Raji (cell line): Measurements from ENCODE around the gene HSD11B1L.

Experiments
- POLR2A ChIP-seq: IDR thresholded peaks from 2 replicates; pipeline ENCODE4 v1.6.1; 2011; ENCODE audit warnings: low read depth, low read length, control low read depth; ENCODE audit not compliant: insufficient read depth

HSD11B1L gene

DNA sequence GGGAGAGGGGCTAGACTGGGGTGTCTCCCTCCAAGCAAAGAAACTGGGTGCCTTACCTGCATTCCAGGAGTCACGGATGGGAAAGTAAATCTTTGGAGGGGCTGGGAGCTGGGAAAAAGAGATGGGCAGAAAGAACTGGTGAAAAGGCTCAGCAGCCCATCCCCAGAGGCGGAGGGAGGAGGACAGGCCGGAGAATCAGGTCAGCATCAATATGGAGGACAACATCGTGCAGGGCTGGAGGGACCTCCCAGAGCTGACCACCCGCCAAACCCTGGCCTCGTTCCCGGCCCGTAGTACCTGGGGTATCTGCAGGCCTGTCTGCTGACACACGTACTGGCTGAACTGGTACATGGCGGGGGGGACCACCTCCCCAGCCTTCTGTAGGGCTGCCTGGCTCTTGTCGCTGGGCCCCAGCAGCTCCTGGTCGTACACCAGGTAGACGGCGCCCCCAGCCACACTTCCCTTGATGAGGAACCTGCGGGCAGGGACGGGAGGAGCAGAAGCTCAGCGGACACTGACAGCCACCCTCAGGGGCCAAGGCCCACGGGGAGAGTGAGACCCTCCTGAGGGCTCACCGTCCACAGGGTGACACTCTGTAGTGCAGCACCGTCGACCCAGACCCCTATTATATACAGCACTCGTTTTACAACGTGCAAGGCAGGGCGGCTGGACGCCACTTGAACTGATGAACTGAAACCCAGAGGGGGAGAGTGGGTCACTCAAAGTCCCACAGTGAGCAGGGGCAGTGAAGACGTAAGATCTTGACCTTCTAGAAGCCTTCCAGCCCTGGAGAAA, 1.3 kb upstream of the HSD11B1L start:
- TF ChIP-seq POLR2A: no peak

DNA sequence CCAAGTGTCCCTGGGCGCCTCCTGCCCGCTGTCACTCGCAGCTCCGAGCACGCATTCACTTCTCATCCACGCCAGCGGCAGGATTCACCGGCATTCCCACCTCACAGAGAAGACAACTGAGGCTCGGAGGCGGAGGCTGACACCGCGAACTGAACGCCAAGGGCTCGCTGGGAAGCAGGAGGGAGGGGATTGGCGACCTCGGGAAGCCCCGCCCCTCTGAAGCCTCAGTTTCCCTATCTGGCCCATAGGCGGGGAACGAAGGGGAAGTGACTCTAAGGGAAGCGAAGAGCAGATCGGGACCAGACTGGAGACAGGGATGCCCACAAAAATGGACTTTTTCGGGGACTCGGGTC, 767 bp upstream of the HSD11B1L start:
- TF ChIP-seq POLR2A: no peak

DNA sequence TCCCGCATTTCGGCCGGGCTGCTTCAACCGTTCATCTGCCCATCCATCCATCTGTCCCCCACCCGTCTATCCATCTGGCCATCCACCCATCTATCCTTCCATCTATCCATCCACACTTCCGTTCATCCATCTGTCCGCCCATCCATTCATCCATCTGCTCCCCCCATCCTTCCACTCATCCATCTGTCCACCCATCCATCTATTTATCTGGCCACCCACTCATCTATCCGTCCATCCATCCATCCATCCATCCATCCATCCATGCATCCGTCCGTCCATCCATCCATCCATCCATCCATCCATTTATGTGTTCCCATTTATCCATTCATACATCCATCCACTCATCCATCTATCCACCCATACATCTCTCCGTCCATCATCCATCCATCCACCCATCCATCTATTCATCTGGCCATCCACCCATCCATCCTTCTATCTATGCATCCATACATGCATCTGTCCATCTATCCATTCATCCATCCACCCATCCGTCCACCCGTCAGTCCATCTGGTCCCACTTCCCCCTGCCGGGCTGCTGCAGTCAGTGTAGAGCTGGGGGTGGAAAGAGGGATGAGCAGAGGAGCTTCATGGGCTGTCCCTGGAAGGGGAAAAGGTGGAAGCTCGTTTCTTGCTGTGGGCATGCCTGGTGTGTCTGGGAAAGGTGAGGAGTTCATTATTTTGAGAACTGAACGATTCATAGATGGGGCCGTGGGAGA, 722 bp downstream of the HSD11B1L start:
- no peak for TF ChIP-seq POLR2A

DNA sequence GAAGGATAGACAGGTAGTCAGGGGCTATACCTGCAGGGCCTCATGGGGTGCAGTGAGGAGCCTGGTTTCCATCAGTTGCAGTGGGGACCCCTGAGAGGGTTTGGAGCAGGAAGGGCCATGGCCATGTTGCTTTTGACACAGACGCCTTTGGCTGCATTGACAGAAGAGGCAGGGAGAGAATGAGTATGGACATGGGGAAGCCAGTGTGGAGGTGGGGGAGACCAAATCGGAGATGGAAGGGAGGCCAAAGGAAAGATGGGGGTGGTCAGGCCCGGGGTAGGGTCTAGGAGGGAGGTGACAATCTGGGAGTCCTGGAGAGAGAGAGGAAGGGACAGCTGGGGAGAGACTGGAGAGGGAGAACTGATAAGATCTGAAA, 1.3 kb downstream of the HSD11B1L start:
- TF ChIP-seq POLR2A: no peak

DNA sequence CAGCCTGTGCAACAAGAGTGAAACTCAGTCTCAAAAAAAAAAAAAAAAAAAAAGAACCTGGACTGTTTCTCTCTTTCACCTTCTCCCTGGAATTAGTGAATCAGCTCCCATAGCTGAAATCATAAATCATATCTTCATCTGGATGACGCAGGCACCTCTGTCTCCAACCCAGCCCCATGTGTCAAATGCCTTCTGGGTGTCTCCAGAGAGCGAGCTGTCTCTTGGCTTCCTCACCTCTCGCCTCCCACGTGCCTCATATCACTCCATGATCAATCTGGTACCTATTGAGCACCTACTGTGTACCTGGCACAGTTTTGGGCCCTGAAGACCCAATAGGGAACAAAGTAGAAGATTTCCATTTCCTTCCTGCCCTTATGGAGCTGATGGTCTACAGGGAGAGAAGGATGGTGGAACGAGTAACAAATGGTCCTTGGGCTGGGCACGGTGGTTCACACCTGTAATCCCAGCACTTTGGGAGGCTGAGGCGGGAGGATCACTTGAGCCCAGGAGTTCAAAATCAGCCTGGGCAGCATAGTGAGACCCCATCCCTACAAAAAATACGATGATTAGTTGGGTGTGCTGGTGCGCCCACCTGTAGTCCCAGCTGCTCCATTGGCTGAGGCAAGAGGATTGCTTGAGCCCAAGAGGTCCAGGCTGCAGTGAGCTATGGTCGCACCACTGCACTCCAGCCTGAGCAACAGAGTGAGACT, 2.5 kb downstream of the HSD11B1L start:
- no peak for TF ChIP-seq POLR2A

DNA sequence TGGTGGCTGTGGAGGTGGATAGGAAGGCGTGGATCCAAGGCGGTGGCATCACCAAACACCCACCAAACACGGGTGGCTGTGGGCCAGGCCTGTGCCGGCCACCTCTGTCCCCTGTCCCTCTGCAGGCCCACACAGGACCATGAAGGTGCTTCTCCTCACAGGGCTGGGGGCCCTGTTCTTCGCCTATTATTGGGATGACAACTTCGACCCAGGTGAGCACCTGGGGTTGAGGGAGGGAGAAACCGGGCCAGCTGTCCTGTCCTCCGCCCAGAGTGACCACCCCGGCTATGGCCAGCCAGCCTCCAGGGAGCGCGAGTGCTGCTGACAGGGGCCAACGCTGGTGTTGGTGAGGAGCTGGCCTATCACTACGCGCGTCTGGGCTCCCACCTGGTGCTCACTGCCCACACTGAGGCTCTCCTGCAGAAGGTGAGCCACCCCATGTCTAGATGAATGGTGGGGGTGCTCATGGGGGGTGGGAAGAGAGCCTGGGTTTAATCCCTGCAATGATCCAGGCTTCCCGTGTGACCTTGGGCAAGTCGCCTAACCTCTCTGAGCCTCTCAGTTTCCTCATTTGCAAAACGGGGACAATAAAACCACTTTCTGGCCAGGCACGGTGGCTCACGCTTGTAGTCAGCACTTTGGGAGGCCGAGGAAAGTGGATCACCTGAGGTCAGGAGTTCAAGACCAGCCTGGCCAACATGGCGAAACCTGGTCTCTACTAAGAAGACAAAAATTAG, 4.0 kb downstream of the HSD11B1L start:
- no peak for TF ChIP-seq POLR2A

DNA sequence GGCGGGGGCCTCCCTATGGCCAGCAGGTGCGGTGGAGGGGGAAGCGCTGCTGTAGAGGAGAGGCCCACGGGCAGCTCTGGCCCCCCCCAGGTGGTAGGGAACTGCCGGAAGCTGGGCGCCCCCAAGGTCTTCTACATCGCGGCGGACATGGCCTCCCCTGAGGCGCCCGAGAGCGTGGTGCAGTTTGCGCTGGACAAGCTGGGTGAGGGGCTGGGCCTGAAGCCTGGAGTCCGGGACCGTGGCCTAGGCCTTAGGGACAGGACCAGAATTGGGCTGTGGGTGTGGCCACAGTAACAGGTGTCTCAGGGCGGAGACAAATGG, 5.5 kb downstream of the HSD11B1L start:
- TF ChIP-seq POLR2A: no peak

DNA sequence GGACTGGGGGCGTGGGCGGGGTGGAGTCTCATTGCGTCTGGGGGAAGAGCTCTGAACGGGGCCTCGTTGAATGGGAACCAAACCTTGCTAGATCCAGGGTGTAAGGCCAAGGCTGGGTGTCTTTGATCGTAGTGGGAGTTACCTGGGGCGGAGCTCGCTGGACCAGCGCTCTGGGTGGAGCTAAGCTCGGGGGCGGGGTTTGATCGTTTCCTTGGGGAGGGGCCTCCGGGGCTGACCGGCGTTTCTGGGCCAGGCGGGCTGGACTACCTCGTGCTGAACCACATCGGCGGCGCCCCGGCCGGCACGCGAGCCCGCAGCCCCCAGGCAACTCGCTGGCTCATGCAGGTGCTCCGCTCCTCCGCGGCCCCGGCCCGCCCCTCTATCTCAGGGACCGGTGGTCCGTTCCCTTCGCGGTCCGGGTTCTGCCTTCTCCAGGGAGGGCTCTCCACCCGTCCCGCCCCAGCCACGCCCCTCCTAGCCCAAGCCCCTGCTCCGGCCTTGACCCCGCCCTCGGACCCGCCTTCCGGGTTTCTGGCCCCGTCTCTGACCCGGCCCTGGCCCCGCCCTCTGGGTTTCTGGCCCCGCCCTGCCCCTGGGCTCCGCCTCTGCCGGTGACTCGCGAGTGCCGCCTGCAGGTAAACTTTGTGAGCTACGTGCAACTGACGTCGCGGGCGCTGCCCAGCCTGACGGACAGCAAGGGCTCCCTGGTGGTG, 6.0 kb downstream of the HSD11B1L start:
- TF ChIP-seq POLR2A: peak; percentile 58

DNA sequence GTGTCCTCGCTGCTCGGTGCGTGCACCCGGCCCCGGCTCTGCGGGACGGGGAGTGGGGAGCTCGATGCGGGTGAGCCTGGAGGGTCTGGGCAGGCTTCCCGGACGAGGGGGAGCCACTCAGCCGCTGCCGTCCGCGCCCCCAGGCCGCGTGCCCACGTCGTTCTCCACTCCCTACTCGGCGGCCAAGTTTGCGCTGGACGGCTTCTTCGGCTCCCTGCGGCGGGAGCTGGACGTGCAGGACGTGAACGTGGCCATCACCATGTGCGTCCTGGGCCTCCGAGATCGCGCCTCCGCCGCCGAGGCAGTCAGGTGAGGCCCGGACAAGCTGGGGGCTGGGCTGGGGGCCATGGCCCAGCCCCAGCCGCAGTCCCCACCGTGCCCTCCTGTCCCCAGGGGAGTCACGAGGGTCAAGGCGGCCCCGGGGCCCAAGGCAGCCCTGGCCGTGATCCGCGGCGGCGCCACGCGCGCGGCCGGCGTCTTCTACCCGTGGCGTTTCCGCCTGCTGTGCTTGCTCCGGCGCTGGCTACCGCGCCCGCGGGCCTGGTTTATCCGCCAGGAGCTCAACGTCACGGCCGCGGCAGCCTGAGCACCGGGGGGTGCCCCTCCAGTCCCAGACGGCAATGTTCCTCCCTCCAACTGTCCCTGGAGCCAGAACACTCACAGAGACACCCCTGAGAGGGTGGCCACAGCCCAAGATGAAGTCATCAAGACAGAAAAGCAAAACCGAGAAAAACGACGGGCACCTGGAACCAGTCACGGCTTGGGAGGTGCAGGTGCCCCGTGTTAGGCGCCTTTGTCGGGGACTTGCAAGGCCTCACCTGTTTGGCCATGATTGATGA, 6.8 kb downstream of the HSD11B1L start:
- TF ChIP-seq POLR2A: no peak

DNA sequence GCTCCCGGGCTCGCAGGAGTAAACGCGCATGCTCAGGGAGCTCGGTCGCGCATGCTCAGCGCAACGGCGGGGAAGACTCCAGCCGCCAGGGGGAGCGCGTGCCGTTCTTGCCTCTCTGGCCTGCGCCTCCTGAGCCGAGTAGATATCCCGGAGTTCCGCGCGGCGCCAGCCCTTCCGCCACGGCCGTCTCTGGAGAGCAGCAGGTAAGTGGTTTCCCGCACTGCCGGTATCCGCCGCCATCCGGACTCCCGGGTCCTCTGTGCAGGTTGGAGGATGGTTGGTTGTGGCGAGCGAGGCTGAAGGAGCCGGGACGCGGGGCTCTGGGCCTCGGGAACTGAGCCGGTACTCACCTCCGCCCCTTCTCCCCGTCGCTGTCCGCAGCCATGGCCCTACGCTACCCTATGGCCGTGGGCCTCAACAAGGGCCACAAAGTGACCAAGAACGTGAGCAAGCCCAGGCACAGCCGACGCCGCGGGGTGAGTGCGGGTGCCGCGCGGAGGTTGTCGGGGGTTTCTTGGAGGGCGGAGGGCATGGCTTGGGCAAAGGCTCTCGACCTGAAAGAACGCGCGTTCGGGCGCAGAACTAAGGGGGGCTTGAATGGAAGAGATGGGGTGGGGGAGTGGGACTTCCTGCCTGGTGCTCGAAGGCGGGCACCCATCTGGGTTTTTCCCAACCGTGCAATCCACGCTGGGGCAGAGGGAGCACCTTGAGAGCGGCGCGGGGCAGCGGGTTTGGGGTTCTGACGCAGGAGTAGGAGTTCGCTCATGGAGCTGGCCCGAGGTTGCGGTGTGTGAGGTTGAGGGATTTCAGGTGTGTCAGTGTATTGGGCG, 9.5 kb downstream of the HSD11B1L start, which contains the start of gene RPL36:
RPL36 (plus strand) TSS at position 171 of the 830 bp plus-strand sequence; CDS start at position 384, 213 bp downstream.
- TF ChIP-seq POLR2A: peak; percentile 100

DNA sequence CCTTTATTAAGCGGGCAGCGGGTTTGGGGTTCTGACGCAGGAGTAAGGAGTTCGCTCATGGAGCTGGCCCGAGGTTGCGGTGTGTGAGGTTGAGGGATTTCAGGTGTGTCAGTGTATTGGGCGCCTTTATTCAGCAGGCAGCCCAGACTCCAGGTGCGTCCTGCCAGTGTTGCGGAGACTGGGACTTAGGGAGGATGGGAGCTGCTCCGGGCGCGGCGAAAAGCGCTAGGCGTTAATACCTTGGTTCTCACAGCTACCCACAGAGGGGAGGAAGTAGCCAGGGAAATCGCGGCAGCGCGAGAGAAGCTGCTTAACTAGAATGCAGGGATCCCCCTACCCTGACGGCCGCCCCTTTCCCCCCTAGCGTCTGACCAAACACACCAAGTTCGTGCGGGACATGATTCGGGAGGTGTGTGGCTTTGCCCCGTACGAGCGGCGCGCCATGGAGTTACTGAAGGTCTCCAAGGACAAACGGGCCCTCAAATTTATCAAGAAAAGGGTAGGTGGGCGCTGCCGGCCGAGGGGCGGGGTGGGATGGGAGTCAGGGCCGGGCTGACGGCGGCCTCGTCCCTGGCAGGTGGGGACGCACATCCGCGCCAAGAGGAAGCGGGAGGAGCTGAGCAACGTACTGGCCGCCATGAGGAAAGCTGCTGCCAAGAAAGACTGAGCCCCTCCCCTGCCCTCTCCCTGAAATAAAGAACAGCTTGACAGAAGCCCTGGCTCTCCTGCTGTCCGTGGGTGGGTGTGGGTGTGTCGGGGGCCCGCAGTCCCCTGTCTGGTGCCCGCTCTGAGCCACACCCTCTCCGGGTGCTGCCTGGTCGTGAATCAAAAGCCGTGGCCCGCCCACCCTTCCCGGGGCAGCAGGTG, 10.4 kb downstream of the HSD11B1L start:
- TF ChIP-seq POLR2A: peak; percentile 21; the same call in 1 of the 2 replicates
